ENCODE results near the gene PACSIN1.

Gene PACSIN1

DNA sequence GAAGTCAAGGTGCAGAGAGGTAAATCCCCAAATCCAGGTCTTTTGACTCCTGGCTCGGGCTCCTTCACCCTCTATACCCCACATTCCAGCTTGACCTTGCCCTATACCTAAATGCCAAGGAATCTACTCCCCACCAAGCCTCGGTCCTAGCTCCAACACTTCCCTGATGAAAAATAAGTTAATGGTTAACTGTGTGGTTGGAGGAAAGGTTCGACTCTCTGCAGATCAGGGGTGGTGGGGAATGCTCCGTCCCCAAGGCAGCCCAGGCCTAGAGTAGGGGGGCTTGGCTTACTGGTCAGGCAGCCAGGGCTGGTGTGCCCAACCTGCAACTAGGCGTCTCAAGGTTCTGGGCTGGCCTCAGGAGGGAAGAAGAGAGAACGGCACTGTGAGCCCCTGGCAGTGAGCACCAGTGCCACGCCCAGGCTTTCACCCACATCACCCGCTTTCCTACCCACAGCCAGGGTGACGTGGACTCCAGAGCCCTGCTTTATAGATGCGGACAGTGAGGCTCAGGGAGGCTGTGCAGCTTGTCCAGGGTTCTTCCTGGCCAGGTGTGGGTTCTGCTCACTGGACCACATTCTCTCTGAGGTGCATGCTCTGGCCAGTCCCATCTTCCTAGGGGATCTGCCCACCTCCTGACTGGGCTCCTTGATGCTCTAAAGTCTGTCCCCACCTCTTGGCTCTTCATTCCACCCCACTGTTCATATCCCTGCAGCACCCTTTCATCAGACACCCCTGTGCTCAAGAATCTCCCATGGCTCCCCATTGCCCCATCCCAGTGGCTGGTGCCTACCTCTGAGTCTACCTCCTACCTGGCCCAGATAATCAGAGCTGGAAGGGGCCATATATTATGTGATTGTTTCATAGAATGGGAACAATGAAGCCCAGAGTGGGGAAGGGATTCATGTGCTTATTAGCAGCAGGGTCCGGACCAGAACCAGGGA is 82.1 kb downstream of the PACSIN1 start:
- no peak for DNase-seq

GRCh38 chr6:34549026-34549803 is 83.3 kb downstream of the PACSIN1 start:
- no peak for DNase-seq

GRCh38 chr6:34549804-34550202 is 83.9 kb downstream of the PACSIN1 start:
- DNase-seq, result no peak

DNA sequence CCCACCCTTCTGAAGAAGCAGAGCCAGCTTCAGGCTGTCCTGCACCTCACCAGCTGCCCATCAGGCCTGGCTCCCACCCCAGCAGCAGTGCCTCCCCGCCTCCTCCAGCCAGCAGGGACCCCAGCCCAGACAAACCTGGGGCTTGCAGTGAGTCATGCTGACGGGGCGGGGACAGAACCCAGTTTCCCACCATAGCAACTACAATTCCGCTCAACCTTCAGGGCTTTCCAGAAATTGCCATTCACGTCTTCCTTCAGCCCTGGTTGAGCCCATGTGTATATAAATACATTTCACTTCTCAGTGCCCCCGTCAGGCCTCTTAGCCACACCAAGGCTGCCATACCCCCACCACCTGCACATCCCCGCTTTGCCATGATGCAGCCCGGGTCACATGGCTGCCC is 85.8 kb downstream of the PACSIN1 start:
- DNase-seq, result no peak

- no peak for DNase-seq
These were observed 86.7 kb downstream of the PACSIN1 start for GRCh38 chr6:34552620-34553019.

- DNase-seq, result no peak
These were observed 87.3 kb downstream of the PACSIN1 start for GRCh38 chr6:34553146-34553545.

DNA sequence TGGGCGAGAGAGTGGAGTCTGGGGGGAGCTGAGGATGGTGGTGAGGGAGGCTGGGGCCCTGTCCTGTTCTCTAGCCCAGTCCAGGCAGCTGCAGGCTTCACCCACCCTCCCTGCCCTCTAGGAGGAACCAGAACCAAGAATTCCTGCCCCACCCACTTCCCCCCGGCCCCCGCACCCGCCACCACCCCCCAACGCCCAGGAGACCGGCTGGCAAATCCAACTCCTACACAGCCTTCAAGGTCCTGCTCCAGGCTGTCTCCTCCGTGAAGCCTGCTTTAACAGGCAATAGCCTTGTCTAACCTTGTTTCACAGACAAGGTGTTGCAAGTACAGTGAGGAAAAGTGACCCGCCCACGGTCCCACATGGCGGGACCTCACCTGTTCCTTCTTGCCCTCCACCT is 87.9 kb downstream of the PACSIN1 start:
- no peak for DNase-seq

GRCh38 chr6:34554291-34555006 is 88.6 kb downstream of the PACSIN1 start:
- DNase-seq, result no peak

GRCh38 chr6:34555007-34555322 is 89.1 kb downstream of the PACSIN1 start:
- no peak for DNase-seq

- DNase-seq, result no peak
These were observed 89.5 kb downstream of the PACSIN1 start for GRCh38 chr6:34555328-34555727.

DNA sequence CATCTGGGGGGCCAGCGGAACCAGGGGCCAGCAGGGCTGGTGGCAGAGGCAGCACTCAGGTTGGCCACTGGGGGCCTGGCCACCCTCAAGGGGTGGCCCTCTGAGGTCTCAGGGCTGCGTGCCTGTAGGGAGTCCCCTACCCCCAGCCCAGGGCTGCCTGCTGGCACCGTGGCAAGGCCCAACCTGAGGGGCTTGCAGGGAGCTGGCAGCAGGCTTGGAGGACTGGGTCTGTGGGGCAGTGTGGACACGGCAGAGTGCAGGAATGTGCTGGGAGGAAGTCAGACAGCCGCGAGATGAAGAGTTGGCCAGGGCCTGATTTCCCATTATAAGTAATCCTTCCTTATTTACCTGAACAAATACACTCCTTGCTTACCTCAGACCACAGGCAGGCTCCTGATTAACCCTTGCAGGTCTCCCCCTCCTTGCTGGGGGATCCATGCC is 90.2 kb downstream of the PACSIN1 start, which contains the start of gene SPDEF:
SPDEF (minus strand) TSS at position 299 of the 441 bp plus-strand sequence. CDS start 11,874 bp downstream, outside the sequence.
- DNase-seq, result no peak

DNA sequence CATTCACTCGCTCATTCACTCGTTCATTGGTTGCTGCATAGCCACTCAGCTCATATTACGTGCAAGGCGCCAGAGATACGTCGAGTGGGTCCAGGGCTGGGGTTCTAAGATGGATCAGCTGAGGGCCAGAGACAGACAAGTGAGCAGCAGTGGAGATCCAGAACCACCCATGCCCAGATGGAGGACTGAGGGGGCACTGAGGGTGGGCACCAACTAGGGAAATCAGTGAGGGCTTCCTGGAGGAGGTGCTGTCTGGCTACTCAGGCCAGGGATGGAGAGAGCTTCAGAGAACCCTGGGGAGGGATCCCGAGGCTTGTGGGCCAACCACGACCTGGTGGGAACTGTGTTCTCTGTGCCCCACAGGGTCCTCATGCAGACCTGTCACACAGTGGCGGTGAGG is 90.6 kb downstream of the PACSIN1 start:
- DNase-seq, result no peak

DNA sequence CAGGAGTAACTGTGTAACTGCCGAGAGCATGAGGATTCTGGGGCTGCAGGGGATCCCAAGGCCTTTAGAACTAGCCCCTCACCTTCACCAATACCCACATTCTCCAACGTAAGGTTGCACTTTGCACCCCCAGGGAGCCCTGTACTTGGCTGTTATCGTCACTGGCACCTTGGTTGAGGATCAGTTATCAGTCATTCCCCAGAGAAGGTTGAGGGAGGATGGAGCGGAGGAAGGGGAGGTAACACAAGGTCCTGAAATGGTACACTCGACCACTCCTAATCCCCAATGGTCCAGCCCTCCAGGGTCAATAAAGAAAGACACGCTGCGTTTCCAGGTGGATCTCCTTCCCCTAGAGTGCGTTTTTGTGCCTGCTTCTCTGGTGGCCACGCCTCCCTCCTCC is 91.4 kb downstream of the PACSIN1 start:
- no peak for DNase-seq

DNA sequence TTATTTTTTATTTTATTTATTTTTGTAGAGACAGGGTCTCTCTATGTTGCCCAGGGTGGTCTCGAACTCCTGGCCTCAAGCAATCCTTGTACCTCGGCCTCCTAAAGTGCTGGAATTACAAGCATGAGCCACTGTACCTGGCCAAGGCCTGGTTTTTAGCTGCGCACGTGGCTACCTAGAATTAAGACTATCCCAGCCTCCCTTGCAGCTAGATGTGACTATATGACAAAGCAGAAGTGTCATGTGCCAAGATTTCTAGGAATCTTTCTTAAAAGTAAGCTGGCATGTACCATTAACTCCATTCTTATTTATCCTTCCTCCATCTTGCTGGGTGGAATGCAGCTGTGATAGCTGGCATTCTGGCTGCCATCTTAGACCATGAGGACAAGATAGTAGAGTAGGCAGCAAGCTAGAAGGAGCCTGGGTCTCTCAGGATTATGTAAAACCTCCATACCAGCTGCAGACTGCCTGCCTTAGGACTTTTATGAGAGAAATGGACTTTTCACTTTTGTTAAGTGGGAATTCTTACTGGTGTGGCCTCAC is 92.4 kb downstream of the PACSIN1 start:
- no peak for DNase-seq

DNA sequence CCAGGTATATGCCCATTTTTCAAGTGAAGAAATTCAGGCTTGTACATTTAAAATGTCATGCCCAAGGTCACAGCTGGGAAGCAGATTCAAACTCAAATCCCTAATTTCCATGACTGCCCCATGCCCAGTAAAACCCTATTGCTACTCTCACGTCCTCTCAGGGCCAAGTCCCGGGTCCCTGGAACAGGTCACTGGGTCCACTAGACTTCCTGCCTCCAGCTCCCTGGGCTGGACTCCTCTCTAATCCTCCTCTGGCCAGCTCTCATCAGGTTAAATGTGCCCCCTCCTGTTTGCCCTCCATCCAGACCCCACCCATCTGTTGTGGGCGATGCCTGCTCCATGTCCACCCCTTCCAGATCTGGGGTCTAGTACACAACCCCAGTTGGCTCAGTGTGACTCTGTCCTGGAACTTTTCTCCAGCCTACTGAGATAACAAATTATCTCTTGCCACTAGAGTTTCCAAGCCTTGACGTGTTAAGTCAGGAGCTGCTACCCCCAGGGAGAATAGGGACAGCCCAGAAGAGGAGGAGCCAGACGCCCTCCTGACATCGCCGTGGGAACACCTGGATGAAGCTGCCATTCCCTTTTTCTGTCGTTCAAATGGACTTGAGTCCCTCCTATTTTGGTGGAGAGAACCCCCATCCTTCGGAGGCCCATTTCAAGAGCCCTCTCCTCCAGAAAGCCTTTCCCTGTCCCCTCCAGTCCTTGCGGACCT is 93.9 kb downstream of the PACSIN1 start:
- no peak for DNase-seq

DNA sequence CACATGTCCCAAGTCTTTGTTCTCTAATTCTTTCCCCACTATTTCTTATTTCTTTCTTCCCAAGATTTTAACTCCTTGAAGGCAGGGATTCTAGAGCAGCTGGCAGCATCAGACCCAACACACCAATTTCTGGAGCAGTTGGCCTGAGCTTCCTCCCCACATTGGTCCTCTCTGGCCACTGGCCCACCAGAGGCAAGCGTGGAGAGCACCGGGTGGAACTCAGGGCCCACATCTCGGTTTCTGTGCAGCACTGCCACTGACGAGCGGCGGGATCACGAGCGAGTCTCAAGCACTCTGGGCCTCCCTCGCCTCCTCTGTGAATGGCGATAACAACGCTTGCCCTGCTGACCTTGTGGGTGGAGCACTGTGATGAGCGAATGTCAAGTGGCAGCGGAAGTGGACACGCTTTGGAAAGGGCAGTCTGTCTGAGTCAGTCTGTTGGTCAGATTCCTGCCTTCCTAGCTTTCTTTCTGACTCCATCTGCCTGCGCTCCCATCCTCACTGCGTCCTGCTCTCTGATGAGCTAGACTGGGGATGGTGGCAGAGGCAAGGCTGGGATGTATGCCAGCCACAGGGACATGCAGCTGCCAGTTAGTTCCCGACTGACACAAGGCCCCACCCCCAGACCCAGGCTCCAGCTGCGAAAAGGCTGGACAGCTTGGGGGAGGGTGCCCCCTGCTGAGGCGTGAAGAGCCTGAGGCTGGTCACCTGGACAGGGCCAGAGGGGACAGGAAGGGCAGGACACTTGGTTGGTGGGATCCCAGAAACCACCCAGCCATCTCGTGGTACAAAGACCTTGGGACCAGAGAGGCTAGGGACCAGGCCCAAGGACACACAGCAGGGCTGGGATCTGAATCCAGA is 94.7 kb downstream of the PACSIN1 start:
- DNase-seq, result no peak

DNA sequence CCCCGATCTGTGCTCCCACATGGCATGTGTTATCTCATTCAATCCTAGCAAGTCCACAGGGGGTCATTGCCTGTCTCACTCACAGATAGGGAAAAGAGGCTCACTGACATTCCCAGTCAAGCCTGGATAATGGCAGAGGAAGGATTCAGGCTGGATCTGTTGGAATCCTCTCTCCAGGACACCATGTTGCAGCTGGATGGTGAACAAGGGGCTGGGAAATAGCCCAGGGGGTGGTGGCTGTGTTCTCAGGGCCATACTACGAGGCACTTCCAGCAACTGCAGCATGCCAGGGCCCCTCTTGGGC is 95.3 kb downstream of the PACSIN1 start:
- DNase-seq, result no peak

- DNase-seq, result no peak
These were observed 96.5 kb downstream of the PACSIN1 start for GRCh38 chr6:34562350-34562749.

DNA sequence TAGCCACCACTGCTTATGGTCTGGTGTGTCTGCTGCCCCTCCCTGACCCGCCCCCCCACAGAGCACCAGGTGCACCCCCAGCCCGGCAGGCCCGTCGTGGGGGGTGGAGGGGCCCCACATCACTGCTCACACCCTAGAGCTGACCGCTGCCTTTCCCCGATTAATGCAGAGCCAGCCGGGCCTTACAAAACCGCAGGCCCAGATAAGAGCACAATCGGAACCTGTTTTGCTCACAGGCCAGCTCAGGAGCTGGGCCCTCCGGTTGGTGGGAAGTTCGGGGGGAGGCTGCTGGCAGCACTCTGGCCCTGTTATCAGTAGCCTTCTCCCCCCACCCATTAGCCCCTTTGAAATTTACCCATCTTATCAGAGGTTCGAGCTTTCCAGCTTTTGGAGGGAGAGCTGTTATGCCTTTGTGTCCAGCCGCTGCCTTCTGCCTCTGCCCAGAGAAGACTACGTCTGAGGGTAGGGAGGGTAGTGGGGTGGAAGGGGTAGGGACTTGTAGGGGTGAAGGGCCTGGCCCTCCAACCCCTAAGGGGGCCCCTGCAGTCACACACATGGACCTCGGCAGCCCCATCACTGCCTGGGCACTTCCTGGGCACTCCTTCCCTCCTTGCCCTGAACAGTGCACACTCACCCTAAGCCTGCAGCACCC is 97.1 kb downstream of the PACSIN1 start:
- no peak for DNase-seq

DNA sequence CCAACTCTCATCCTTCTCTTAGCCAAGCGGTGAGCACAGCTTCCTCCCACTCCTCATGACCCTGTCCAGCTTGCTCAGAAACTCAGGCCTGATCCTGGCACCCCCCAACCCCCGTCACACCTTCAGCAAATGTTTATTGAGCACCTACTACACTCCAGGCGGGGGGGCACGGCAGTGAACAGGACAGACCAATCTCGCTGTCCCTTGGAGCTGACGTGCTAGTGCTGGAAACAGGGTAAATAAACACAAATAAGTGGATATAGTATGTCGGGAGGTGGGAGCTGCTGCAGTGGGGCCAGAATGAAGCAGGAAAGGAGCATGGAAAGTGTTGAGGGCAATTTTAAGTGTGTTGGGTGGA is 97.6 kb downstream of the PACSIN1 start:
- DNase-seq, result no peak

- DNase-seq, result no peak
These were observed 98.3 kb downstream of the PACSIN1 start for GRCh38 chr6:34564181-34564580.
